Measurements from ENCODE around the gene OVCH2. TPM values are rescaled to one million over a fixed set of nuclear protein-coding genes. Genes with fewer than 3 reads are reported as not detected.

The OVCH2 gene
- total RNA-seq, 1 donor from 2014 or later = 0.85 TPM

DNA sequence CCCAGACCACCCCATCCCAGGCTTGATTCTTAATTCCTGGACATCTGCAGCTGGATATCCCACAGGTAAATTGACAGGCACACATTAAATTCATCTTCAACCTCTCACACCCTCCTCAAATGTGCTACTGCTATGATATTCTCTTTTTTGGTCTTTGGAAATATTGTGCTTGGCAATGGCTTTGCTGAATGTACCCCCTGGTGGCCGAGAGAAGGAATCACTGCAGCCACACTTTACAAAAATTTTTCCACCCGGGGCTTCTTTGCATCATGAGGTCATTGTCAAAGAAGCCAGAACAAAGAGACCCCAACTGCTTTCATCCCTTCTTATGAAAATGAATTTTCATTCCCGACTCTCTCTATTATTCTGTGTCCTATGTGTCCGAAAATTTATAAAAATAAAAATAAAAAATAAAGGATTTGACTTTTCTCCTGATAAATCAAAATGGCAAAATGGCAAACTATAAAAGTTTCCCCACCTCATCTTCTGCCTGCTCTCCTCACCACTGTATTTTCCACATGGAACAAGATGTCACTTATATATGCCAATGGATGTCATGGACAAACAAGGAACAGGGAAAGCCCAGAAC is 17.9 kb downstream of the OVCH2 start:
- DNase-seq (ENCODE audit: low spot score) = peak; percentile 43
- H3K27ac Mint-ChIP-seq (ENCODE audit: unreplicated experiment) = no peak overlapping the region
- peaks cover 13% of the 10 kb centered on the region for H3K4me1 Mint-ChIP-seq (ENCODE audit: unreplicated experiment)
- H3K36me3 Mint-ChIP-seq (ENCODE audit: low read depth, unreplicated experiment) = no peaks in the 10 kb centered on the region
- H3K4me3 Mint-ChIP-seq (ENCODE audit: unreplicated experiment) = no peak overlapping the region
- TF ChIP-seq, protein P1, sequence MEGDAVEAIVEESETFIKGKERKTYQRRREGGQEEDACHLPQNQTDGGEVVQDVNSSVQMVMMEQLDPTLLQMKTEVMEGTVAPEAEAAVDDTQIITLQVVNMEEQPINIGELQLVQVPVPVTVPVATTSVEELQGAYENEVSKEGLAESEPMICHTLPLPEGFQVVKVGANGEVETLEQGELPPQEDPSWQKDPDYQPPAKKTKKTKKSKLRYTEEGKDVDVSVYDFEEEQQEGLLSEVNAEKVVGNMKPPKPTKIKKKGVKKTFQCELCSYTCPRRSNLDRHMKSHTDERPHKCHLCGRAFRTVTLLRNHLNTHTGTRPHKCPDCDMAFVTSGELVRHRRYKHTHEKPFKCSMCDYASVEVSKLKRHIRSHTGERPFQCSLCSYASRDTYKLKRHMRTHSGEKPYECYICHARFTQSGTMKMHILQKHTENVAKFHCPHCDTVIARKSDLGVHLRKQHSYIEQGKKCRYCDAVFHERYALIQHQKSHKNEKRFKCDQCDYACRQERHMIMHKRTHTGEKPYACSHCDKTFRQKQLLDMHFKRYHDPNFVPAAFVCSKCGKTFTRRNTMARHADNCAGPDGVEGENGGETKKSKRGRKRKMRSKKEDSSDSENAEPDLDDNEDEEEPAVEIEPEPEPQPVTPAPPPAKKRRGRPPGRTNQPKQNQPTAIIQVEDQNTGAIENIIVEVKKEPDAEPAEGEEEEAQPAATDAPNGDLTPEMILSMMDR (IDR thresholded peaks at IDR 0.05; ENCODE audit: unreplicated experiment) = peak; percentile 92
- no peaks in the 10 kb centered on the region for H3K27me3 Mint-ChIP-seq (ENCODE audit: unreplicated experiment)
- no peaks in the 10 kb centered on the region for H3K9me3 Mint-ChIP-seq (ENCODE audit: unreplicated experiment)

DNA sequence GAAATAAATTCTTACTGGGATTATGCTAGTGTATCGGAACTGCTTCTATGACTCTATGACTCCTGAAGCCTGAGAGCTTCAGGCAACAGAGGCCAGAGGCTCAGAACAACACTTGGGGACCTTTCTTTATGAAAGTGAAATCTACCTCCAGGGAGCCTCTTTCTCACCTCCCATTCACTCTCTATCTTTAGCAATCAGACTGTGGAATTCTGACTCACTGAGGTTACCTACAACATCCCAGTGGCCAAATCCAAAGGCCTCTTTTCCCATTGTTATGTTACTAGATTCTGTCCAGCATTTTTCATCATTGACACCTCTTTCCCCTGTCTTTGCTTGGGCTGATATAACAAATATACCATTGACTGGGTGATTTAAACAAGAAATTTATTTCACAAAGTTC is 18.9 kb downstream of the OVCH2 start:
- no peak overlapping the region for H3K27ac Mint-ChIP-seq (ENCODE audit: unreplicated experiment)
- no peaks in the 10 kb centered on the region for H3K27me3 Mint-ChIP-seq (ENCODE audit: unreplicated experiment)
- TF ChIP-seq, protein P1 (IDR thresholded peaks at IDR 0.05; ENCODE audit: unreplicated experiment) = no peak

DNA sequence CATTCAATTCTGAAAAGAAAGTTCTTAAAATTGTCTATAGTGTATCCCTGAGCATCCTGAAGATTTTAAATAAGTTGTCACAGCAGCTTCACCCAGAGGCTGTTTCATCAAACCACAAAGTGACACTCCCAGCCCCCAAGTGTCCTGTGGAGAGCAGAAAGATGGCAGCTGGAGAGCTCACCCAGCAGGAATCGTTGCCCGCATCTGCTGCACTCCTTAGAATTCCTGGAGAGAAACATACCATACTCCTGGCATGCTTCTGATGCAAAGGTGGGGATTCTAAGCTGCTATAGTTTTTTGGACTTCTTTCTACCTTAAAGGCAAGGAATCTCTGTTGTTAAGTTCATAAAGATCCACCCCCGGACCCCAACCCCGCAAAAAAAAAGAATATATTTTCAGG is 19.5 kb downstream of the OVCH2 start:
- H3K4me3 Mint-ChIP-seq (ENCODE audit: unreplicated experiment) = no peak overlapping the region
- TF ChIP-seq, protein P1 (IDR thresholded peaks at IDR 0.05; ENCODE audit: unreplicated experiment) = no peak
- no peaks in the 10 kb centered on the region for H3K27me3 Mint-ChIP-seq (ENCODE audit: unreplicated experiment)
- H3K27ac Mint-ChIP-seq (ENCODE audit: unreplicated experiment) = no peak overlapping the region
- H3K36me3 Mint-ChIP-seq (ENCODE audit: low read depth, unreplicated experiment) = no peaks in the 10 kb centered on the region
- H3K4me1 Mint-ChIP-seq (ENCODE audit: unreplicated experiment) = peaks cover 11% of the 10 kb centered on the region
- DNase-seq (ENCODE audit: low spot score) = no peak
- no peaks in the 10 kb centered on the region for H3K9me3 Mint-ChIP-seq (ENCODE audit: unreplicated experiment)

More for the DNA sequence above, 18.9 kb downstream of the OVCH2 start:
- DNase-seq (ENCODE audit: low spot score) = no peak
- Mint-ChIP-seq H3K4me1 (ENCODE audit: unreplicated experiment) (peaks cover 13% of the 10 kb centered on the region), H3K9me3 (ENCODE audit: unreplicated experiment) (no peaks in the 10 kb centered on the region), H3K4me3 (ENCODE audit: unreplicated experiment) (no peak overlapping the region), H3K36me3 (ENCODE audit: low read depth, unreplicated experiment) (no peaks in the 10 kb centered on the region)

DNA sequence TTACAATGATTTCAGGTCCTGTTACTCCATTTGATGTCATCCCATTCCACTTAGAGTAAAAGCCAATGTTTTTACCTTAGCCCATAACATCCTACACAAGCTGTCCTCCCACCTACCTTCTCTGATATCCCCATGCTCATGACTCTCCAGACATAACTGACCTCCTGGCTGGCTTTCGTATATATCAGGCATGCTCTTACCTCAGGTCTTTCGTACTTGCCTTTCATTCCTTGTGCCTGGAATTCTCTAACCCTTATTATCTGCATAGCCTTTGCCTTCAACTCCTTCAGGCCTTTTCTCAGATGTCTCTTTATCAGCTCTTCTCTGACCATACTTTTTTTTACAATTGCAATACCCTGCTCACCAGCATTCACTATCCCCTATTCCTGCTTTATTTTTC is 22.7 kb downstream of the OVCH2 start:
- Mint-ChIP-seq H3K27me3 (ENCODE audit: unreplicated experiment) (peaks cover 1% of the 10 kb centered on the region), H3K4me1 (ENCODE audit: unreplicated experiment) (peaks cover 8% of the 10 kb centered on the region), H3K4me3 (ENCODE audit: unreplicated experiment) (no peak overlapping the region), H3K36me3 (ENCODE audit: low read depth, unreplicated experiment) (no peaks in the 10 kb centered on the region), H3K9me3 (ENCODE audit: unreplicated experiment) (no peaks in the 10 kb centered on the region), H3K27ac (ENCODE audit: unreplicated experiment) (no peak overlapping the region)
- DNase-seq (ENCODE audit: low spot score) = no peak
- TF ChIP-seq, protein P1 (IDR thresholded peaks at IDR 0.05; ENCODE audit: unreplicated experiment) = no peak

- peaks cover 27% of the 10 kb centered on the region for H3K4me1 Mint-ChIP-seq (ENCODE audit: unreplicated experiment)
- no peaks in the 10 kb centered on the region for H3K9me3 Mint-ChIP-seq (ENCODE audit: unreplicated experiment)
- TF ChIP-seq, protein P1 (IDR thresholded peaks at IDR 0.05; ENCODE audit: unreplicated experiment) = no peak
- no peak overlapping the region for H3K27ac Mint-ChIP-seq (ENCODE audit: unreplicated experiment)
- H3K4me3 Mint-ChIP-seq (ENCODE audit: unreplicated experiment) = no peak overlapping the region
- peaks cover 4% of the 10 kb centered on the region for H3K27me3 Mint-ChIP-seq (ENCODE audit: unreplicated experiment)
- no peak for DNase-seq (ENCODE audit: low spot score)
- no peaks in the 10 kb centered on the region for H3K36me3 Mint-ChIP-seq (ENCODE audit: low read depth, unreplicated experiment)
Observed at GRCh38 chr11:7677796-7678201, 28.5 kb downstream of the OVCH2 start.
